Thyroid gland (tissue), 4 donors: ENCODE measurements around the gene BSG.

Source experiments
- POLR2A ChIP-seq, 2 donors: fragments of 450-650 bp; IDR thresholded peaks; one replicate each; pipeline ENCODE4 v1.6.1; 2017; ENCODE audit warnings: antibody characterized with exemption in 2 of 2, mild to moderate bottlenecking in 2 of 2, moderate library complexity in 1 of 2
- TF ChIP-seq, protein P1 (sequence below), 6 experiments: fragments of 200-600 bp in 3 of 6; fragments of 450-650 bp in 3 of 6; sonication (generic) in 3 of 6; IDR thresholded peaks; one replicate each; pipeline ENCODE4 v1.5.1; 2016 to 2019; ENCODE audit warnings: antibody characterized with exemption in 6 of 6, mild to moderate bottlenecking in 2 of 6, inconsistent platforms in 1 of 6, moderate library complexity in 1 of 6

DNA sequence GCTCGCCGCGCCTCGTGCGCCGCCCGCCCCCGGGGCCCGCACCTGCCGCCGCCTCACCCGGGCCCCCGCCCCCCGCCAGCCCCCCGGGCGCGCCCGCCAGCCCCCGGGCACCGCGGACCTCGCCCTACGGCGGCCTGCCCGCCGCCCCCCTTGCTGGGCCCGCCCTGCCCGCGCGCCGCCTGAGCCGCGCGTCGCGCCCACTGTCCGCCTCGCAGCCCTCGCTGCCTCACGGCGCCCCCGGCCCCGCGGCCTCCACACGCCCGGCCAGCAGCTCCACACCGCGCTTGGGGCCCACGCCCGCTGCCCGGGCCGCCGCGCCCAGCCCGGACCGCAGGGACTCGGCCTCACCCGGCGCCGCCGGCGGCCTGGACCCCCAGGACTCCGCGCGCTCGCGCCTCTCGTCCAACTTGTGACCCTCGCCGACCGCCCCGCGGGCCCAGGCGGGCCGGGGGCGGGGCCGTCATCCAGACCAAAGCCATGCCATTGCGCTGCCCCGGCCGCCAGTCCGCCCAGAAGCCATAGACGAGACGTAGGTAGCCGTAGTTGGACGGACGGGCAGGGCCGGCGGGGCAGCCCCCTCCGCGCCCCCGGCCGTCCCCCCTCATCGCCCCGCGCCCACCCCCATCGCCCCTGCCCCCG lies 43.8 kb downstream of the BSG start:
- TF ChIP-seq, protein P1, sequence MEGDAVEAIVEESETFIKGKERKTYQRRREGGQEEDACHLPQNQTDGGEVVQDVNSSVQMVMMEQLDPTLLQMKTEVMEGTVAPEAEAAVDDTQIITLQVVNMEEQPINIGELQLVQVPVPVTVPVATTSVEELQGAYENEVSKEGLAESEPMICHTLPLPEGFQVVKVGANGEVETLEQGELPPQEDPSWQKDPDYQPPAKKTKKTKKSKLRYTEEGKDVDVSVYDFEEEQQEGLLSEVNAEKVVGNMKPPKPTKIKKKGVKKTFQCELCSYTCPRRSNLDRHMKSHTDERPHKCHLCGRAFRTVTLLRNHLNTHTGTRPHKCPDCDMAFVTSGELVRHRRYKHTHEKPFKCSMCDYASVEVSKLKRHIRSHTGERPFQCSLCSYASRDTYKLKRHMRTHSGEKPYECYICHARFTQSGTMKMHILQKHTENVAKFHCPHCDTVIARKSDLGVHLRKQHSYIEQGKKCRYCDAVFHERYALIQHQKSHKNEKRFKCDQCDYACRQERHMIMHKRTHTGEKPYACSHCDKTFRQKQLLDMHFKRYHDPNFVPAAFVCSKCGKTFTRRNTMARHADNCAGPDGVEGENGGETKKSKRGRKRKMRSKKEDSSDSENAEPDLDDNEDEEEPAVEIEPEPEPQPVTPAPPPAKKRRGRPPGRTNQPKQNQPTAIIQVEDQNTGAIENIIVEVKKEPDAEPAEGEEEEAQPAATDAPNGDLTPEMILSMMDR (IDR thresholded peaks at IDR 0.05): no peak
- TF ChIP-seq POLR2A (IDR thresholded peaks at IDR 0.05): no peak
